Upper lobe of left lung (tissue), 4 donors: Measurements from ENCODE around the gene SRPRA.

Experiments
- CTCF ChIP-seq, 6 experiments: fragments of 450-650 bp in 4 of 6; fragments of 200-600 bp in 2 of 6; sonication (generic) in 2 of 6; IDR thresholded peaks; one replicate each; pipeline ENCODE4 v1.5.1; 2016 to 2019; ENCODE audit warnings: antibody characterized with exemption in 6 of 6
- EP300 ChIP-seq, 4 donors: sonication (generic); formaldehyde crosslinking; IDR thresholded peaks; one replicate each; pipeline ENCODE4 v1.5.1; 2017; ENCODE audit warnings: antibody characterized with exemption in 4 of 4, control low read depth in 2 of 4
- POLR2A ChIP-seq, 4 donors: fragments of 450-650 bp; IDR thresholded peaks; one replicate each; pipeline ENCODE4 v1.5.1; 2016 to 2017; ENCODE audit warnings: antibody characterized with exemption in 4 of 4, mild to moderate bottlenecking in 2 of 4

GRCh38 chr11:126253265-126253664, 15.4 kb downstream of the SRPRA start:
- TF ChIP-seq CTCF (IDR thresholded peaks at IDR 0.05), result no peak
- TF ChIP-seq POLR2A (IDR thresholded peaks at IDR 0.05), result no peak
- TF ChIP-seq EP300 (IDR thresholded peaks at IDR 0.05), result no peak
